Upper lobe of left lung (tissue), 6 donors: Measurements from ENCODE around the gene TRIM41. TPM values are rescaled to one million over a fixed set of nuclear protein-coding genes. Genes with fewer than 3 reads are reported as not detected.

ENCODE experiments used
- ATAC-seq, 2 donors: fragments of 200-7000 bp; cut with Tn5 transposase; one replicate each; pipeline ENCODE4 v1.9.1; 2022; ENCODE audit warnings: mild to moderate bottlenecking in 2 of 2, moderate library complexity in 2 of 2; ENCODE audit not compliant: low FRiP score in 2 of 2
- DNase-seq, 2 donors: peaks; one replicate each; pipeline ENCODE4 v3.0.0-alpha.2; 2019 to 2020
- H3K27ac ChIP-seq, 4 donors: fragments of 200-600 bp; sonication (generic); one replicate each; pipeline ENCODE4 v1.5.1; 2016 to 2019
- H3K27me3 ChIP-seq, 4 donors: fragments of 200-600 bp; sonication (generic); one replicate each; pipeline ENCODE4 v1.5.1; 2017 to 2019
- H3K36me3 ChIP-seq, 4 donors: fragments of 200-600 bp; sonication (generic); one replicate each; pipeline ENCODE4 v1.5.1; 2016 to 2019
- H3K4me1 ChIP-seq, 4 donors: fragments of 200-600 bp; sonication (generic); one replicate each; pipeline ENCODE4 v1.5.1; 2018 to 2019
- H3K4me3 ChIP-seq, 4 donors: fragments of 200-600 bp; sonication (generic); one replicate each; pipeline ENCODE4 v1.5.1; 2017 to 2019; ENCODE audit warnings: mild to moderate bottlenecking in 2 of 4, moderate library complexity in 1 of 4
- H3K9me3 ChIP-seq, 4 donors: fragments of 200-600 bp; sonication (generic); one replicate each; pipeline ENCODE4 v1.5.1; 2018 to 2019
- CTCF ChIP-seq, 6 experiments: fragments of 450-650 bp in 4 of 6; fragments of 200-600 bp in 2 of 6; sonication (generic) in 2 of 6; IDR thresholded peaks; one replicate each; pipeline ENCODE4 v1.5.1; 2016 to 2019; ENCODE audit warnings: antibody characterized with exemption in 6 of 6
- EP300 ChIP-seq, 4 donors: sonication (generic); formaldehyde crosslinking; IDR thresholded peaks; one replicate each; pipeline ENCODE4 v1.5.1; 2017; ENCODE audit warnings: antibody characterized with exemption in 4 of 4, control low read depth in 2 of 4
- POLR2A ChIP-seq, 4 donors: fragments of 450-650 bp; IDR thresholded peaks; one replicate each; pipeline ENCODE4 v1.5.1; 2016 to 2017; ENCODE audit warnings: antibody characterized with exemption in 4 of 4, mild to moderate bottlenecking in 2 of 4
- POLR2AphosphoS5 ChIP-seq, 2 donors: sonication (generic); formaldehyde crosslinking; IDR thresholded peaks; one replicate each; pipeline ENCODE4 v1.5.1; 2017; ENCODE audit warnings: antibody characterized with exemption in 2 of 2
- WGBS, 2 donors: methylation state at CpG; one replicate each; pipeline ENCODE4 v1.1.5; 2017 to 2018; 5-methylcytosine and 5-hydroxymethylcytosine counted together
- total RNA-seq, 6 donors: library from RNA; depleted of rRNA in 4 of 6; stranded (reverse); fragments of >200 nt in 4 of 6; gene quantifications; one replicate each; pipeline versions ENCODE4 v1.1.0 to v1.2.1, GENCODE V29; 2016 to 2021
- donor health status: DM: no; HTN: no; CAD: no; lungs with moderate emphysema.
- donor health status: DM: no; HTN: yes; CAD: no; lungs with severe emphysema.

TRIM41 gene
- total RNA-seq, 6 donors from 2014 or later, result 14.4 to 75.4 (median 34.1) TPM

- WGBS, 2 donors, result 0% methylated on average over 2 to 26 of the region's 43 CpGs
- peaks cover 0 to 14% (median 2%) of the 10 kb centered on the region in 4 donors for H3K36me3 ChIP-seq
- H3K9me3 ChIP-seq, result no peaks in the 10 kb centered on the region
- DNase-seq (peak; percentile 95 to 96), ATAC-seq (peak; percentile 97)
- H3K27me3 ChIP-seq, result no peaks in the 10 kb centered on the region
- peak within 1 kb of the TSS; percentile 77 to 92 (median 84) for H3K4me3 ChIP-seq
- H3K27ac ChIP-seq, result peak within 1 kb of the TSS; percentile 96 to 100 (median 99)
- TF ChIP-seq EP300 (IDR thresholded peaks at IDR 0.05) (peak in 1 of 4 donors; percentile 54), CTCF (IDR thresholded peaks at IDR 0.05) (peak in 2 of 6 experiments; percentile 28 to 44), POLR2A (IDR thresholded peaks at IDR 0.05) (peak; percentile 21 to 91 (median 82)), POLR2AphosphoS5 (IDR thresholded peaks at IDR 0.05) (peak; percentile 95 to 98)
- peaks cover 43 to 58% (median 49%) of the 10 kb centered on the region in 4 donors for H3K4me1 ChIP-seq
Observed at GRCh38 chr5:181260720-181261319, 37.7 kb downstream of the TRIM41 start, which contains the start of gene TRIM52. Gene TRIM52, minus strand, starts transcription at chr5:181261143. Its CDS starts 330 bp downstream, at chr5:181260813.

GRCh38 chr5:181261320-181262049, 38.4 kb downstream of the TRIM41 start:
- peak; percentile 76 to 87 for ATAC-seq
- TF ChIP-seq POLR2A (IDR thresholded peaks at IDR 0.05) (peak in 3 of 4 donors; percentile 60 to 77 (median 73)), POLR2AphosphoS5 (IDR thresholded peaks at IDR 0.05) (peak; percentile 63 to 72), EP300 (IDR thresholded peaks at IDR 0.05) (no peak), CTCF (IDR thresholded peaks at IDR 0.05) (peak in 2 of 6 experiments; percentile 10 to 13)
- Histone ChIP-seq H3K4me1 (peaks cover 37 to 51% (median 44%) of the 10 kb centered on the region in 4 donors), H3K36me3 (peaks cover 0 to 14% (median 2%) of the 10 kb centered on the region in 4 donors), H3K4me3 (peak overlapping the region; percentile 77 to 92 (median 84)), H3K27ac (peak overlapping the region; percentile 96 to 100 (median 99)), H3K27me3 (no peaks in the 10 kb centered on the region), H3K9me3 (no peaks in the 10 kb centered on the region)
- DNase-seq, result peak; percentile 85 to 94
- WGBS, 2 donors, result 1% methylated on average over 17 to 44 of the region's 59 CpGs

GRCh38 chr5:181263633-181264032, 40.6 kb downstream of the TRIM41 start:
- no peaks in the 10 kb centered on the region for H3K27me3 ChIP-seq
- ATAC-seq (no peak), DNase-seq (no peak)
- 70 to 92% methylated on average over 5 of the region's 5 CpGs for WGBS, 2 donors
- H3K9me3 ChIP-seq, result no peaks in the 10 kb centered on the region
- peaks cover 18 to 30% (median 24%) of the 10 kb centered on the region in 4 donors for H3K4me1 ChIP-seq
- peak overlapping the region in 1 of 4 donors; percentile 96 for H3K27ac ChIP-seq
- H3K36me3 ChIP-seq, result peaks cover 0 to 14% (median 2%) of the 10 kb centered on the region in 4 donors
- TF ChIP-seq CTCF (IDR thresholded peaks at IDR 0.05) (no peak), EP300 (IDR thresholded peaks at IDR 0.05) (no peak), POLR2A (IDR thresholded peaks at IDR 0.05) (no peak)
- H3K4me3 ChIP-seq, result no peak overlapping the region

GRCh38 chr5:181265092-181265671, 42.1 kb downstream of the TRIM41 start:
- peaks cover 0 to 14% (median 2%) of the 10 kb centered on the region in 4 donors for H3K36me3 ChIP-seq
- no peak for ATAC-seq
- 84 to 86% methylated on average over 16 to 18 of the region's 18 CpGs for WGBS, 2 donors
- TF ChIP-seq POLR2AphosphoS5 (IDR thresholded peaks at IDR 0.05) (no peak), POLR2A (IDR thresholded peaks at IDR 0.05) (no peak)
- DNase-seq, result peak in 1 of 2 donors; percentile 47
- H3K4me1 ChIP-seq, result peaks cover 4 to 14% (median 9%) of the 10 kb centered on the region in 4 donors
- H3K9me3 ChIP-seq, result no peaks in the 10 kb centered on the region
- no peak overlapping the region for H3K4me3 ChIP-seq
- no peak overlapping the region for H3K27ac ChIP-seq
- no peaks in the 10 kb centered on the region for H3K27me3 ChIP-seq
